Measurements from ENCODE around the gene RFTN1.
A peak's percentile ranks its signal among the peaks of the same experiment; 100 is the strongest.

Gene RFTN1

DNA sequence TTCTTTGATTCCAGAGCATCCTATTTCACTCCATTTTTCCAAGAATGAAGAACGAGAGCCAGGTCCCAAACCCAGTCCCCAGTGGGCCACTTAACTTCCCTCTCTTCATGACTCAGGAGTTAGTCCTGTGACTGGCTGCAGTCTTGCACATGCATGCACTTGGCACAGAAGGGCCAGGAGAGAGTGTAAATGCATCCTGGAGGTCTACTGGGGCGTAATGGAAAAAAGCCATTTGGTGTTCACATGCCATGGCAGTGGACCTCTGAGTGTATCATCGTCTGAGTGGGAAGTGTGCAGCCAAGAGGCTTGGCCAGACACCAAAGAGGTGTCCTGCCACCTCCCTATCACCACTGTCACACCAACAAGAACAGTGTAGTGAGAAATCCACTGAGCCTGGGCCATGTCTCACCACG, 15.1 kb upstream of the RFTN1 start:
- DNase-seq: no peak

DNA sequence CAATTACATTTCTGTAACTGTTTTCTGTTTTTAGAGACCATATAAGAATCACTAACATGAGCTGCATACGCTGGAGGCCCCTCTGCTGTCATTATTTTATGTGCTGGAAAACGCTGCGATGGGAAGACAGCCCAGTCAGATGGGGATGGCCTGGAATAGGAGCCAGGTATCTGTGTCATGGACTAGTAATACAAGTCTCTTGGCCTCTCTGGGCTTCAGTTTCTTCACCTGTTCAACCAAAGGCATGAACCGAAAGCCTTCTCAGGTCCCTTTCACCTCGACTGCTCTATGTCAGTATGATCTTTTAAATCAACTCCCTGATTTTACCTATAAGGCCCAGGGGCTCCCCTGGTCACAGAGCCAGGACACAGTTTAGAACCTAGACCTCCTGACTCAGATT, 14.6 kb upstream of the RFTN1 start:
- no peak for DNase-seq

DNA sequence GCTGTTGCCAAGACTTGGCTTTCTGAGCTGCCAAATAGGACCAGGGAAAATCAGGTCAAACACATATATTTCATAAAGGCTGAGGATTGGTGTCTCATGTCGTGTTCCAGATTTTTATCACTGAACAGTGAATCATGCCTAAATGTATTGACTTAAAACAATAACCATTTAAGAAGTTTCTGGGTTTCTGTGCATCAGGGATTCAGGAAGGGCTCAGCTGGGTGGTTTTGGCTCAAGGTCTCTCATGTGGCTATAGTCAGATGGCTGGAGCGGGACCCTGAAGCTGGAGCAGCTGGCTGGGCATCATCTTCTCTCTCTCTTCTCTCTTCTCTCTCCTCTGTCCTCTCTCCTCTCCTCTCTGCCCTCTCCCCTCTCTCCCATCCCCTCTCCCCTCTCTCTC, 10.7 kb upstream of the RFTN1 start:
- no peak for DNase-seq

DNA sequence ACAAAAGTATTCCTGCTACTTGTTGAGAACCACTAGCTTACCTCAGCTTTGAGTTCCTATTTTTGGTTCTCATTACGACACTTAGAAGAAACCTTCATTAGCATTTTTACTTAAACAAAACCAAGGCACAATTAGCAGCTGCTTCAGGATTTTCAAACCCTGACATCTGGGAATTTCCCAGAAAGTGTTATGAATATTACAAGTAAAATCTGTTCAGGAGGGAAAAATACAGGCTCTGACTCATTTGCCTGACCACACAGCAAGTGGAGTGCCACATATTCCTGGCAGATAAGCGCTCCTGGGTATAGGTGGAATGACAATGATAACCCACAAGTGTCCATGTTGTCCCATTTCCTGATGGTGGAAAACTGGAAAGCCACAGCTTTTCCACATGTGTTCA, 10.3 kb upstream of the RFTN1 start:
- DNase-seq: no peak

DNA sequence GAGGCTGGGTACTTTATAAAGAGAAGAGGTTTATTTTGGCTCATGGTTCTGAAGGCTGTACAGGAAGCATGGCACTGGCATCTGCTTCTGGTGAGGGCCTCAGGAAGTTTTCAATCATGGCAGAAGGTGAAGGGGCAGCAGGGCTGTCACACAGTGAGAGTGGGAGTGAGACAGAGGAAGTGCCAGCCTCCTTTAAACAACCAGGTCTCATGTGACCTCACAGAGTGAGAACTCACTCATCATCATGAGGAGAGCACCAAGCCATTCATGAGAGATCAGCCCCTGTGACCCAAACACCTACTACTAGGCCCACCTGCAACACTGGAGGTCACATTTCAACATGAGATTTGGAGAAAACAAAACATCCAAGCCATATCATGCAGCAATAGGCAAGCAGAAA, 9.3 kb upstream of the RFTN1 start:
- peak; percentile 32 for DNase-seq

DNA sequence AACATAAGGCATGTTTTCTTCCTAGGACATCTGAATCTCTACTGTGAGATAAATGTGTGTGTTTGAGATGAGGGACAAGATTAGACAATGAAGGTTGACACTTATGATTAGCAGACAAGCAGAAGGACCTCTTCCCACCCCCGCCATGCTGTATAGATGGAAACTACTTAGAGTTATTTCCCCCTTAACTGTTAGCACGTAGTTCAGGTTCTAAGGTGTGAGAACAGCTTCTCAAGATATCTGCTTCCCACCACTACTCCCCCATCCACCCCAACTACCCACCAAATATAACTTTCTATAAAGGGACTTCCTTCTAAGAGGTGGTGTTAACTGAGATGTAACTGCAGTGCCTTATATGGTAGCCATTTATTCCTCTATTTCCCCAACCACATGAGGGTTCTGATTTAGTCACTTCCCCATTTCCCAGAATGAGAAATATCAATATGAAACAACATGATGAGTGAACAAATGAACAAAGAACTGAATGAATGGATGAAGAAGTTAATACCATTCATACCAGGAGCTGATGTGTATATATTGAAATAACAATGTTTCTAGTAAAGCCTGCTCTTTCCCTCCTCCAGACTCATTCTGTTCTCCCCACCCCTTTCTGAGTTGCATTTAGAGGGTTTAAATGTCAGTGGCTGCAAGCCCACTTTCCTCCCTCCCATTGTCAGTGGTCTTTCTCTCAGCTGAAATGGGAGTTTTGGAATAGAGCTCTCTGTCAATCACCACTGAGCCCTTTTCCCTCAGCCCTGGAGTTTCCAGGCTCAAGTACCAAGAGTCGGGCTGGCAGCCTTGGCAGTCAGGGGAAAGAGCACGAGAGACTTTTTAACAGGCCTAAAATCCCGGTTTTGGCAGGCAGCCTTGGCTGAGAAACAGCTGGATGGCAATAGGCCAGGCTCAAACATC, 7.7 kb upstream of the RFTN1 start:
- DNase-seq: no peak

DNA sequence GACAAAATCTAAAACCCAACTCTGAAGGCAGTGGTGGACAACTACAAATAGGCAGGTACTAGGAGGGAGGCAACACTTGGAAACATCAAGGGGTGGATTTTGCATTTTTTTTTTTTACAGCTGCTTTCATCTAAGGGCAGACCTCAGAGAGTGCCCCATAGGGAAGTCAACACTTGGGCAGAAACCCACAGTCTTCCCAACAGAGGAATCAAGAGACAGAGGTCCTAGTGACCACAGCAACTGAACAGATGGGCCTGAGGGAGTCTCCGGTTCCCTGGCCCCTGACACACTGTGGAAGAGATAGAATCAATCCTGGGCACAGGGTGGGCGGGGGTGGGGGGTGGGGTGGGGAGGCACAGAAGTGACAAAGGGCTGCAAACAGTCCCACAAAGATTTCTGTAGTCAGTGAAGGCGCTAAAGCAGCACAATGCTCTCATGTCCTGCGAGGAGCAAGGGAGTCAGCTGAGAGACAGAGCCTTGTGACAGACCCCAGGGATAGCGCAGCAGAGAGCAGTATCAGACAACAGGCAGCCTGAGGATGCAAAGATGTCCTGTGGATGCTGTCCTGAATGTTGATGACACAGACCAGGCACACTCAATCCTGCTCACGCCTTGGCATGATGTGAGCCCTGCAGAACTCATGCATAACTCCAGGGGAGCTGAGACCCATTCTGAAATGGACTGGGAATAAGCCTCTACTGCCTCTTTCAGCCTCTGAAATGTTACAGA, 6.9 kb upstream of the RFTN1 start:
- DNase-seq: no peak

DNA sequence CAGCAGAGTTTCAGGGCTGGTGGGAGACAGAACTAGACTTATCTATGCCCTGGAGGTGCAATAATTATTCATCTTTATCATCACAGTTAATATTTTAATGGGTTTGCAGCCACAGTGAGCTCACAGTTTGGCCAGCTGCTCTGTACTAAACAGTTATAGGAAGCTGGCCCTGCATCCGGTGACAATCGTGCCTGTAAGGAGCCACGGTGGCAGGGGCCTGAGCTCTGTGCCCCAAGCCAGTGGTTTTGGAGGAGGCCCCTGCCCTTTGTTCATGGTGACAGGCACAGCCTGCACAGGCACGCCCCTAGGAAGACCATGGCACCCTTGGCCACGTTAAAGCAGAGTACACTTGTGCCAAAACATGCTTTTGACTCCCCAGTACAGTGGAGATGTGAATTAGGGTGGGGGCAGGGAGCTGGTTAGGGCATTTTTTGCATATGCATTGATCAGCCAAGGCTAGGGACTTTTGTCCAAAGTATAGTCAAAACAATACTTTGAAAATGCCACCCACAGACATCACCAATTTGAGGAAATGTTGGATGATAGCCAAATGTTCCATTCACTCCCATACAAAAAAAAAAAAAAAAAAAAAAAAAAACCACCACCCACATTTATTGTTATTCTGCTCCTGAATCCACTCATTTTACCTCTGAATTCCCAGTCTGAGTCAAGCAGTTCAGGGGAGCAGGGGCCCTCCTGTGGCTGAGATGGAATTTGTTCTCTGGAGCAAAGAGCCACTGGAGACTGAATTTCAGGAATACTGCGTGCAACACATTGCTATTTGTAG, 3.4 kb upstream of the RFTN1 start:
- DNase-seq: peak; percentile 53

DNA sequence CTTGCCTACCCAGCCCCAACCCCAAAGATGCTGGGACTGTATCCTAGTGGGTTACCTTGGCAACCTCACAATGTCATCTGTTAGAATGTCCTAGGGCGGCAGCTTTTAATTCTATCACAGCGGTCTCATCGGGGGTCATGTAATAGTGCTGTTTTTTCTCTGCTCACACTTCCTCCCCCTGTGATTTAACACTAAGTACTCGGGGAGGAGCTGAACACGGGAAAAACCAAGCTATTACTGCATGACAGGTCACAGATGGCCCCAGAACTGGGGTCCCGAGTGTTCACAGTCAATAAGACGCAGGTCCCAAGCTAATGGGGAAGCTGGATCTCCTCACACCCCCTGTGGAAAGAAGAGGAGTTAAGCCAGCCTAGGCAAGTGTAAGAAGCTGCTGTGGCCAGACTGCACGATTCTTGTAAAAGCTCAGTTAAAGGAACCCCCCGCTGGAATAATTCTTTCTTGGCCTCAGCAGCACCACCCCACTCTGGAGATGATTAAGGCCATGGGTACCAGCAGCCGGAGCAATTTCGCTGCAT, 2.5 kb upstream of the RFTN1 start:
- no peak for DNase-seq

DNA sequence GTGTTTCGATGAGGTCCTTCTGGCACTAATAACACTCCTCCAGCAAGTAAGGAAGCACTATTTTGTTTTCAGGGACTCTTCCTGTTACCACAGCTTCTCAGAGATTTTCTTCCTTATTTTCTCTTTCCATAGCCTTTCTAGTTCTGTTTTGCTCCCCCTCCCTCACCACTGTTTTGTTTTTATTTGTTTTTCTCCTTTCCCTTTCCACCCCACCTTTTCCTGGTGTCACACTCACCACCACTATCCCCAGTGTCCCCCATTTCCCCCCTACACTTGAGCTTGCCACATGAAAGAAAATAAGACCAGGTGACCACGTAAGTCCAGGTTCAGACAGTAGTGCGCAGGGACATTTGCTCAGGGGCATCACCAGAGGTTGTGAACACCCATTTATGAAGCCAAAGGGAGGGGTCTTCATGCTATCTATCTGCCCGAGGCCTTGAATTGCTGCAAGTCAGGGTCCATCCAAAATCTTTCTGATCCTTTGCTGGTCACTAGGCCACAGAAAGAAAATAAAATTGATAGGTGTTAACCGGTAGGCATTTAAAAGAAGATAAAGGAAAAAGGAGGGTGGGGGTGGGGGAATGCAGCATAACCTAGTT, 1.4 kb upstream of the RFTN1 start:
- no peak for DNase-seq

DNA sequence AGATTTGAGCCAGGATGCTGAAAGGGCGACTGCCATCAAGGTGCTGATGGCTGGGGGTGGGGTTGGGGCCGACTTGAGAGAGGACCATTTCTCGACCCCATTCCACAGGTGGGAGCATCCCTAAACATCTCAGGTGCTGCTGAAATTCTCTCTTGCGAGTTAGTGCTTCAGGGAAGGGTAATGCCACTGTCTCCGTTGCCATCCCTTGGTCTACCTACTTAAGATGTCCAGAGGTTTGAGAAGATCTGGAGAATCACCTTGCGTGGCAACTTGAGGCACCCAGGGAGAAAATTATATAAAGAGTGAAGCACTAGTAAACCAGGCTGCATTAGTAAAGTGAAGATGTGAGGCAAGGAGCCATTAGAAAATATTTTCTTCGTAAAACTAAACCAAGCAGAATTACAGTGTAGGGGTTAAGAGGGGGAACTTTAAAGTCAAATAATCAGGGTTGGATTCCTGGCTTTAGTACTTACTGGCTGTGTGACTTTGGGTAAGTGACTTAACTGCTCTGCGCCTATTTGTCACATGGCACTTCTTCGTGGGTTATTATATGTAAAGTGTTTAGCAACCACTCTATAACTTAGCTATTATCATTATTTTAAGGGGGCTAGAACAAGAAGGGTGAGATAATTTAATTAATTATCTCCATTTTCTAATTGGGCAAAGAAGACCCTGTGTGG, 662 bp upstream of the RFTN1 start:
- no peak for DNase-seq

DNA sequence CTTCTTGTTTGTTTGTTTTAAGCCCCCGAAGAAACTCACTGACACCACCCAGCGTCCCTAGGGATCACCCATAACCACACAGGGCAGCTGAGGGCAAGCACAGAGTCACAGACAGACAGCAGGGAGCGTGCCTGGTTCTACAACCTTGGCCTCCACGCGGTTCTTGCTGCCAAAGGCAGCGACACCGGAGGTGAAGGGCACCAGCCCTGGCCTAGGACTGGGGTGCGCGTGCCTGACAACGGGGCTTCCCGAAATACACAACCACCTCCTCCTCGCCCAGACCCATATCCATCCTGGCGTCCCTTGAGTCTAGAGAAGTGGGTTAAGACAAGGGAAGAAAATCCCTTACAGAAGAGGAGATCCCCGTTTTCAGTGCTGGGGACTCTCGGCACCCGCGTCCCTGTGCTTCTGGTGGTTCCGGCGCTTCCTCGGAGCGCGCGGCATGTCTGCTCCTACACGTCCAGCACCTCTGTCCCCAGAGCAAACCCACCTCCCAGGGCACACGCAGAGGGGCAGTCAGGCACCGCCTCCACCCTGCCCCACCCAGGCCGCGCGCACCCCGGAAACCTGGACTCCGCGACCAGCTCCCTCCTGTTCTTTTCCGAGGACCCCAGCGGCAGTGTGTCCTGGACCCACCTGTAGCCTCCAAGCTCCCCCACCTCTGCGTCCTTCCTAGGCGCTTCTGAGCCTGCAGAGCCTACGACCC, 911 bp downstream of the RFTN1 start:
- peak; percentile 57 for DNase-seq

DNA sequence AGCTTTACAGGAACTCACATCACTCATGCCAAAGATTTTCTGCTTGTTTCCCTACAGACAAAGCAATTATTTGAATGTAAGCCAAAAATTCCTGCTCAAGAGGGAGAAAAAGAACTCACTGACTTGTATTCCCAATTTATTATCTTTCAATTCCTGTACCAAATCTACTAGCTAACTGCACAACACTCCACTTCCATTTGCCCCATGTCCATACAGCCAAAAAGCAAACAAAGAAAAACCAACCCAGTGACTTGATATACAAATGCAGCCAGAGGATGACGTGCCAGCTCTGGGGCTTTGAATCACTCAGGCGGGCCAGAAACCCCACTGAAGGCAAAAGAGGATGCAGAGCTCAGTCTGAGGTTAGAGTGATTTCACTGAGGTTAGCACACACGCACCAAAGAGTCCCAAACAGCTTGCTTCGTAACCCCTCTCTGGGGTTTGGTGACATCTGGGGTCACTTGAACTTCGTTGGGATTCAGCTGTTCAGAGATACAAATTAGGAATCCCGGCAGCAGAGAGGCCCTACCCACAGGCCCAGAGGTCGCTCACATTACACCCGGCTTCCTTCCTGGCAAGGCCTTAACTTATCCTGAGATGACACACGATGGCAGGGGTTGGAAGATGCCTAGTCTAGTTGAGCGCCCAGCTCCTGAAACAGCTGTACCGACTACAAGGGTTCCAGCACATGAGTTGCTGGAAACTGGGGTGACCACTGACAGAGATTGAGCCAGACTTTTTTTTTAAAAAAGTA, 1.6 kb downstream of the RFTN1 start:
- DNase-seq: peak; percentile 66

DNA sequence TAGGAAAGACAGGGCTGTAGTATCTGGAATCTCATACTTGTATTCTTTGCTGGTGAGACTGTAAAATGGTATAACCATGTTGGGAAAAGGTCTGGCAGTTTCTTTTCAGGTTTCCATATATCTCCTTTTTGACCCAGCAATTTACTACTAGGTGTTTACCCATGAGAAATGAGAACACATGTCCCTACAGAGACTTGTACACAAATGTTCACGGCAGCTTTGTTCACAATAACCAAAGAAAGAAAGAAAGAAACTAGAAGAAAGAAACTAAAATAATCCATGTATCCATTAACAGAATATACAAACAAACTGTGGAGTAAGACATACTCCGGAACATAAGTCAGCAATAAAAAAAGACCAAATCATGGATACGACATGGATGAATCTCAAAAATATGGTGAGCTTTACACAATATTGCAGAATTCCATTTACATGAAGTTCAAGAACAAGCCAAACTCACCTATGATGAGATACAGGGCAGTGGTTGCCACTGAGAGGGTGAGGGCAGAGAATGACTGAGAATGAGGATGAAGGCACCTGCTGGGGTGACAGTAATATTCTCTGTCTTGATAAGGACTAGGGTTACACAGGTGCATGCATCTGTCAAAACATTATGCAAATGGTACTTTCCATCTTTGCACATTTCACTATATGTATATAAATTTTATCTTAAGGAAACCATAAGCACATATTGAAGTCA, 2.7 kb downstream of the RFTN1 start:
- no peak for DNase-seq

DNA sequence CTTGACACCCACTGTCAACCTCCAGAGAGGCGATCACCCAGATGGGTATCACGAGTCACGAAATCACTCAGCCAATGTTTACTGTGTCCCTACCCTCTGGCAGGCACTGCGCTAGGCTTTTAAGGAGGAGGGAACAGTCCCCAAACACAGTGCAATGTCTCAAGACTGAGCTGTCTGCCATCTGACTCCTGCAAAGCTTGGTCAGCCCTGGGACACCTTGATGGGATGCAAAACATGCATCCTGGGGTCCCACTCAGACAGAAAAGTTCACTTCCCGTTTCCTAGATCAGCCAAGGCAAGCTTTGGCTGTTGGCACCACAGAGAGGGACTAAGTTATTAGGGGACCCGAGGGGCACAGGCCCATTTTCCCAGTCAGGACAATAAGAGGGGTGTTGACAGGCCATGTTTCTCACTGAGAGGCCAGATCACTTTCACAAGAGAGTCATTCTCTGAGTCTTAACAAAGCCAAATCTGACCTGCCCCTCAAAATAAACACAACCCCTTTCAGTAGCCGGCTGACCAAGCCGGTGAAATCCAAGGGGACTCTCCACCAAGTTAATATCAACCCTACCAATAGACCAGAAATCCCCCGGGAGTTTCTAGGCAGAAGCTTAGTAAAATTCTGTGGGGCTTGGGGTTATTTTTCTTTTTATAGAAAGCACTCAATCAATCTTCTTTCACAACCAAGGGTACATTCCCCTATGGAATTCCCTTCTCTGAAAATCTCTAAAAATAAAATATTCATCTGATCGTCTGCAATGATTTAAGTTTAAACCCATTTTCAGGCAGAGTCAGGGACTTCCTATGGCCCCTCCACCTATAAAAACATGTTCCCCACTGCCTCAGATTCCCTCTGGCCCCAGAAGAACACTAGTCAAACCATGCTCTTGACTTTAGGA, 3.5 kb downstream of the RFTN1 start:
- DNase-seq: no peak

DNA sequence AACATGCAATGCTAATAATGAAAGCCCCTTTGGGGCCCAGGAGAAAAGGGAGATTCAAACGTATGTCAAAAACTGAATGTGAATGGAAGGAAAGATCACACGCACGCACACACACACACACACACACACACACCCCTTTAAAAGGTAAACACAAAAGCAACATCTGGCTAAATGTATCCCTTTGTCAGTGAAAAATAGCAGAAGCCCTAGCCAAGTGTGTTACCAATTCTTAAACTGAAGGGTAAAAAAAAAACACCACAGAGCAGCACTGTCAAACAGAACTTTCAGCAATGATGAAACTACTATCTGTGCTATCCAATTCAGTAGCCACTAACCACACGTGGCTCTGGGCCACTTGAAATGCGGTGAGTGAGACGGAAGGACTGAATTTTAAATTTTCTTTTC, 4.9 kb downstream of the RFTN1 start:
- no peak for DNase-seq

DNA sequence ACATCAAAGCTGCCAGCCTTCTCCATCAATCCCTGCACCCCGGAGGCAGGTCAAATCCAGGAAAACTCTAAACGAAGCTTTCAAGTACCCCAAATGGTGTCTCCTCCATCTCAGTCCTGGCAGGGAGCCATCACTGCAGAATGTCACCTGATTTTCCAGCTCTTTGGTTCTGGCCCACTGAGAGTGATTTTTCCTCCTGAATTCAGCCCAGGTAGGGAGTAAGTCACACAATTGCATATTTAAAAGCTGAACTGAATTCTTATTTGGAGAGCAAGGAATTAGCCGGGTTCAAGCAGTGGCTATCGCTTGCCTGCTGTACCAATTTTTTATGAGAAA, 5.3 kb downstream of the RFTN1 start:
- DNase-seq: no peak

DNA sequence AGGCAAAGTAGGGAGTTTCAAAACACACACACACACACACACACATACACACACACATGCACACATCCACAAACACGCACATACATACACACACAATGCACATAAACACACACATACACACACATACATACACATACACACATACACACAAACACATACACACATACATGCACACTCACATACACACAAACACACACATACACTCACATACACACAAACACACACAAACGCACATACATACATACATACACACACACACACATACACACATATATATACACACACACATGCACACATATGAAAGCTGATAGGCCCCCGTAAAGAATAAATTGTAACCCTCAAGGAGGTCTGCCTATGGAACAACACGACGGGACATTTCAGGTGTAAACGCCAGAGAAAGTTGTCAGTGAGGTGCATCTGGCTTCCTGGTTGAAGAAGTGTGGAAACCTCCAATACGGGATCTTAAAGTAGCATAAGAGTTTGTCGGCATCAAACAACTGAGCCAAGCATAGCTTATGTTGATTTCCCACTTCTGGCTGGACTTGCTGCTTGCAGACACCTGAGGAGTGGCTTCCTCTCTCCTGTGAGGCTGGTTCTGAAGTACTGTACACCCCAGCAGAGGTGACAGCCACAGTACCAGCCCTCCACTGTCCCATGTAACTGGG, 5.8 kb downstream of the RFTN1 start:
- no peak for DNase-seq
